ENCODE data around the gene CETP.

Gene CETP

GRCh38 chr16:57020651-57021050, 58.9 kb downstream of the CETP start:
- no peak for DNase-seq (ENCODE audit: low read depth)

- DNase-seq (ENCODE audit: low read depth) = no peak
These were observed 60.0 kb downstream of the CETP start for GRCh38 chr16:57021757-57022156.

- no peak for DNase-seq (ENCODE audit: low read depth)
These were observed 60.7 kb downstream of the CETP start for GRCh38 chr16:57022445-57022844.

- peak; percentile 57 for DNase-seq (ENCODE audit: low read depth)
These were observed 61.9 kb downstream of the CETP start for GRCh38 chr16:57023541-57024249.

- DNase-seq (ENCODE audit: low read depth) = no peak
These were observed 63.3 kb downstream of the CETP start for GRCh38 chr16:57024894-57025680.

GRCh38 chr16:57025941-57026777, 64.4 kb downstream of the CETP start:
- DNase-seq (ENCODE audit: low read depth) = no peak

- DNase-seq (ENCODE audit: low read depth) = no peak
These were observed 65.0 kb downstream of the CETP start for GRCh38 chr16:57026778-57027062.

- no peak for DNase-seq (ENCODE audit: low read depth)
These were observed 65.3 kb downstream of the CETP start for GRCh38 chr16:57027067-57027466.

- DNase-seq (ENCODE audit: low read depth) = no peak
These were observed 66.3 kb downstream of the CETP start for GRCh38 chr16:57028086-57028485.

GRCh38 chr16:57029161-57030160, 67.7 kb downstream of the CETP start:
- no peak for DNase-seq (ENCODE audit: low read depth)

- DNase-seq (ENCODE audit: low read depth) = no peak
These were observed 68.7 kb downstream of the CETP start for GRCh38 chr16:57030346-57030902.

GRCh38 chr16:57031156-57031555, 69.4 kb downstream of the CETP start:
- no peak for DNase-seq (ENCODE audit: low read depth)

GRCh38 chr16:57032346-57032745, 70.6 kb downstream of the CETP start:
- DNase-seq (ENCODE audit: low read depth) = no peak

- DNase-seq (ENCODE audit: low read depth) = no peak
These were observed 71.2 kb downstream of the CETP start for GRCh38 chr16:57032931-57033330.

All from activated T-cell treated with anti-CD3 and anti-CD28 coated beads for 24 hours (primary cell).